Smooth muscle cell (in vitro differentiated cells): ENCODE measurements around the gene SULT2B1. TPM values are rescaled to one million over a fixed set of nuclear protein-coding genes. Genes with fewer than 3 reads are reported as not detected.
"Not testable (repeated sequence)": the region's sequence is repeated elsewhere in the genome, so short reads cannot be mapped to it uniquely, and the experiment has no call there.

Source experiments
- DNase-seq: peaks from one replicate; lab custom pipeline; 2025; ENCODE audit not compliant: unreplicated experiment; lab: John Stamatoyannopoulos, UW
- H2AFZ ChIP-seq: fragments of 200-600 bp; sonication (generic); 2 replicates; pipeline ENCODE4 v1.6.0; 2016; ENCODE audit warnings: antibody characterized with exemption, low read depth, mild to moderate bottlenecking
- H3F3A ChIP-seq: fragments of 200-600 bp; sonication (generic); 2 replicates; pipeline ENCODE4 v1.6.0; 2017; ENCODE audit warnings: antibody characterized with exemption, low read depth
- H3K27ac ChIP-seq: fragments of 200-600 bp; sonication (generic); 2 replicates; pipeline ENCODE4 v1.5.1; 2016; ENCODE audit warnings: low read depth, mild to moderate bottlenecking
- H3K27me3 ChIP-seq: fragments of 200-600 bp; sonication (generic); 2 replicates; pipeline ENCODE4 v1.6.1; 2016; ENCODE audit warnings: low read depth, mild to moderate bottlenecking
- H3K36me3 ChIP-seq: fragments of 200-600 bp; sonication (generic); 2 replicates; pipeline ENCODE4 v1.5.1; 2016; ENCODE audit warnings: low read depth
- H3K4me1 ChIP-seq: fragments of 200-600 bp; sonication (generic); 2 replicates; pipeline ENCODE4 v1.5.1; 2016; ENCODE audit warnings: low read depth
- H3K4me2 ChIP-seq: fragments of 200-600 bp; sonication (generic); 2 replicates; pipeline ENCODE4 v1.6.0; 2016; ENCODE audit warnings: mild to moderate bottlenecking
- H3K4me3 ChIP-seq: fragments of 200-600 bp; sonication (generic); 2 replicates; pipeline ENCODE4 v1.5.1; 2016; ENCODE audit warnings: mild to moderate bottlenecking
- H3K79me2 ChIP-seq: fragments of 200-600 bp; sonication (generic); 2 replicates; pipeline ENCODE4 v1.6.0; 2016; ENCODE audit warnings: low read depth, mild to moderate bottlenecking
- H3K9ac ChIP-seq: fragments of 200-600 bp; sonication (generic); 2 replicates; pipeline ENCODE4 v1.6.0; 2016; ENCODE audit warnings: low read depth
- H3K9me3 ChIP-seq: fragments of 200-600 bp; sonication (generic); replicated peaks from 2 replicates; pipeline ENCODE4 v1.5.1; 2016; ENCODE audit warnings: low read depth
- H4K20me1 ChIP-seq: fragments of 200-600 bp; sonication (generic); 2 replicates; pipeline ENCODE4 v1.6.0; 2016; ENCODE audit warnings: low read depth
- CTCF ChIP-seq: fragments of 200-600 bp; sonication (generic); IDR thresholded peaks from 2 replicates; pipeline ENCODE4 v1.5.1; 2017; ENCODE audit warnings: borderline replicate concordance, mild to moderate bottlenecking, antibody characterized with exemption; ENCODE audit not compliant: insufficient read depth, poor library complexity, severe bottlenecking
- WGBS: methylation state at CpG from one replicate; pipeline ENCODE4 v1.1.7; 2016; ENCODE audit warnings: low lambda C conversion rate; 5-methylcytosine and 5-hydroxymethylcytosine counted together
- polyA plus RNA-seq: library from polyadenylated mRNA; unstranded; fragments of >200 nt; fragmentation: Nextera tagmentation; extraction: Ambion mirVana; gene quantifications from 2 replicates; pipeline ENCODE4 v1.2.1, GENCODE V29; 2016
- total RNA-seq: library from RNA; depleted of rRNA; stranded (reverse); fragments of >200 nt; gene quantifications from 2 replicates; pipeline ENCODE4 v1.2.3, GENCODE V29; 2014

The SULT2B1 gene
- total and polyA plus RNA-seq, 2 experiments from 2014 or later = 1.7 to 2.3 TPM

- H4K20me1 ChIP-seq = no peaks in the 10 kb centered on the region
- no peaks in the 10 kb centered on the region for H3K4me1 ChIP-seq
- no peak for DNase-seq
- H3K36me3 ChIP-seq = no peaks in the 10 kb centered on the region
- TF ChIP-seq CTCF = no peak
- H2AFZ ChIP-seq = no peak overlapping the region
- H3K4me3 ChIP-seq = no peak overlapping the region
- peaks cover 4% of the 10 kb centered on the region for H3F3A ChIP-seq
- H3K9me3 ChIP-seq = no peaks in the 10 kb centered on the region
- WGBS = 74% methylated on average over 8 of the region's 8 CpGs
- H3K4me2 ChIP-seq = no peak overlapping the region
- no peaks in the 10 kb centered on the region for H3K79me2 ChIP-seq
- H3K27ac ChIP-seq = no peak overlapping the region
- no peak overlapping the region for H3K9ac ChIP-seq
- H3K27me3 ChIP-seq = no peaks in the 10 kb centered on the region
These were observed 35.4 kb upstream of the SULT2B1 start for GRCh38 chr19:48516536-48516935.

GRCh38 chr19:48518207-48518606 lies 33.8 kb upstream of the SULT2B1 start:
- Histone ChIP-seq H3K79me2 (no peaks in the 10 kb centered on the region), H3K9me3 (no peaks in the 10 kb centered on the region), H2AFZ (no peak overlapping the region), H3K4me2 (no peak overlapping the region), H3K4me3 (no peak overlapping the region), H3K4me1 (no peaks in the 10 kb centered on the region), H3F3A (no peaks in the 10 kb centered on the region), H3K36me3 (no peaks in the 10 kb centered on the region), H3K27me3 (no peaks in the 10 kb centered on the region), H4K20me1 (no peaks in the 10 kb centered on the region), H3K27ac (no peak overlapping the region), H3K9ac (no peak overlapping the region)
- no peak for TF ChIP-seq CTCF
- no peak for DNase-seq
- WGBS = 70% methylated on average over 3 of the region's 3 CpGs

GRCh38 chr19:48519426-48519825 lies 32.5 kb upstream of the SULT2B1 start:
- H3K9ac ChIP-seq, H3K27me3 ChIP-seq, H3K36me3 ChIP-seq, H3F3A ChIP-seq, H3K4me3 ChIP-seq, H2AFZ ChIP-seq, DNase-seq, H3K4me1 ChIP-seq, H3K27ac ChIP-seq, H3K9me3 ChIP-seq, H3K79me2 ChIP-seq, H3K4me2 ChIP-seq, H4K20me1 ChIP-seq: not testable (repeated sequence)
- 90% methylated on average over 4 of the region's 4 CpGs for WGBS

- Histone ChIP-seq H3K9me3 (no peaks in the 10 kb centered on the region), H3F3A (no peaks in the 10 kb centered on the region), H3K4me3 (no peak overlapping the region), H4K20me1 (no peaks in the 10 kb centered on the region), H3K79me2 (no peaks in the 10 kb centered on the region), H3K9ac (no peak overlapping the region), H3K27me3 (no peaks in the 10 kb centered on the region), H3K36me3 (no peaks in the 10 kb centered on the region), H3K27ac (no peak overlapping the region), H3K4me2 (no peak overlapping the region), H2AFZ (no peak overlapping the region), H3K4me1 (no peaks in the 10 kb centered on the region)
- TF ChIP-seq CTCF = no peak
- 86% methylated on average over 4 of the region's 4 CpGs for WGBS
- no peak for DNase-seq
These were observed 31.8 kb upstream of the SULT2B1 start for GRCh38 chr19:48520134-48520533.
